HCT116 (cell line): ENCODE data around the gene PRR12.

ENCODE experiments used
- EZH2 ChIP-seq: fragments of 200-600 bp; sonication (generic); IDR thresholded peaks from 2 replicates; pipeline ENCODE4 v1.6.1; 2017; ENCODE audit warnings: antibody characterized with exemption, mixed run types
- POLR2A ChIP-seq: IDR thresholded peaks from 2 replicates; pipeline ENCODE4 v1.7.0; 2011; ENCODE audit warnings: borderline replicate concordance; ENCODE audit not compliant: insufficient read depth, insufficient read length; ENCODE audit errors: extremely low read depth
- POLR2AphosphoS5 ChIP-seq: IDR thresholded peaks from 2 replicates; pipeline ENCODE4 v1.6.1; 2011; ENCODE audit warnings: mild to moderate bottlenecking, low read depth, low read length, moderate library complexity
- SIN3A ChIP-seq: IDR thresholded peaks from 2 replicates; pipeline ENCODE4 v1.6.1; 2012; ENCODE audit warnings: low read depth
- SP1 ChIP-seq: IDR thresholded peaks from 2 replicates; pipeline ENCODE4 v1.6.1; 2012; ENCODE audit warnings: low read depth
- SRF ChIP-seq: IDR thresholded peaks from 2 replicates; pipeline ENCODE4 v1.6.1; 2012; ENCODE audit warnings: low read depth
- TCF7L2 ChIP-seq: IDR thresholded peaks from 2 replicates; pipeline ENCODE4 v1.7.0; 2011; ENCODE audit warnings: borderline replicate concordance, inconsistent platforms; ENCODE audit not compliant: insufficient read depth, insufficient read length; ENCODE audit errors: extremely low read depth
- ZBTB33 ChIP-seq: IDR thresholded peaks from 2 replicates; pipeline ENCODE4 v1.6.1; 2011; ENCODE audit warnings: mild to moderate bottlenecking, low read length, moderate library complexity; ENCODE audit not compliant: insufficient replicate concordance; ENCODE audit errors: extremely low read depth
- ZNF274 ChIP-seq: fragments of 200-500 bp; sonication (Bioruptor generic); IDR thresholded peaks from 2 replicates; pipeline ENCODE4 v1.6.1; 2014; ENCODE audit warnings: mild to moderate bottlenecking, low read depth, low read length, inconsistent platforms
- TF ChIP-seq, protein P1 (sequence below), 3 experiments: fragments of 200-600 bp in 1 of 3; sonication (generic) in 1 of 3; IDR thresholded peaks in 2 of 3; conservative IDR thresholded peaks in 1 of 3; 2 replicates each; pipeline ENCODE4 v1.5.1; 2012 to 2017; ENCODE audit warnings: low read depth in 2 of 3, low read length in 2 of 3, antibody characterized with exemption in 1 of 3, borderline replicate concordance in 1 of 3, control low read depth in 1 of 3, mild to moderate bottlenecking in 1 of 3, mixed read lengths in 1 of 3, mixed run types in 1 of 3, moderate library complexity in 1 of 3; ENCODE audit not compliant: insufficient read depth in 1 of 3
- TF ChIP-seq, protein P2 (sequence below): IDR thresholded peaks from 2 replicates; pipeline ENCODE4 v1.6.1; 2012; ENCODE audit warnings: low read depth

DNA sequence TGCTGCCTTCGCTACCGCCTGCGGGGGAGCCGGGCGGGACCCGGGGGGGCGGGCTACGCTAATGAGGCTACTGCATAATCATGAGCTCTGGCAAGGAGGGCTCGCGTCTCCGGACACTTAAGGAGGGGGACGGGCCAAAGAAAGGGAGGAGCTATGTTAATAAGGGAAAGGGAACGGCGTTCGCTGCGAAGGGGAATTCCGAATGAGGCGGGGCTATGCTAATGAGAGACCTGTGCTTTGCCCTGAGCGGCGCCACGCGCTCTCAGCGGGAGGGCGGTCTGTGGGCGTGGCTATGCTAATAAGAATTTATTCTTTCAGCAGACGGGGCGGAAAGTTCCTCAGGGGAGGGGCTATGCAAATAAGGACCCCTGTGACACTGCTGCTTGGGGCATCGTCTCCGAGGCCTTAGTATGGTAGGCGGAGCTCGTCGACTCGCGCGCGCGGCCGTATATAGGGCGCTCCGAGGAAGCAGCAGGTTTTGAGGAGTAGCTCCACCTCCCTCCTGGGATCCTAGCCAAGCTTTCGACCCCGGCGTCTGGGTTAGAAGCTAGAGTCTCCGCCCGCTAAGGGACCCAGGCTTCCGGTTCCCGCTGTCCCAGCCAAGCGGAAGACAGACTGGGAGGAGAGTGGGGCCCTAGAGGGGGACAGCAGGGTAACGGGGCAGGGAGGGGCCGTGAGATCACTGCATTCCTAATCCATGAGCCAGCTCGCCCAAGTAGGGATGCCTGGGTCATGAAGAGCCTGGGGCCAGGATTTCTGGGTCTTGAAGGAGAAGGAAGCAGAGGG, 49.3 kb downstream of the PRR12 start, which contains the start of gene RRAS:
- TF ChIP-seq, protein P1, sequence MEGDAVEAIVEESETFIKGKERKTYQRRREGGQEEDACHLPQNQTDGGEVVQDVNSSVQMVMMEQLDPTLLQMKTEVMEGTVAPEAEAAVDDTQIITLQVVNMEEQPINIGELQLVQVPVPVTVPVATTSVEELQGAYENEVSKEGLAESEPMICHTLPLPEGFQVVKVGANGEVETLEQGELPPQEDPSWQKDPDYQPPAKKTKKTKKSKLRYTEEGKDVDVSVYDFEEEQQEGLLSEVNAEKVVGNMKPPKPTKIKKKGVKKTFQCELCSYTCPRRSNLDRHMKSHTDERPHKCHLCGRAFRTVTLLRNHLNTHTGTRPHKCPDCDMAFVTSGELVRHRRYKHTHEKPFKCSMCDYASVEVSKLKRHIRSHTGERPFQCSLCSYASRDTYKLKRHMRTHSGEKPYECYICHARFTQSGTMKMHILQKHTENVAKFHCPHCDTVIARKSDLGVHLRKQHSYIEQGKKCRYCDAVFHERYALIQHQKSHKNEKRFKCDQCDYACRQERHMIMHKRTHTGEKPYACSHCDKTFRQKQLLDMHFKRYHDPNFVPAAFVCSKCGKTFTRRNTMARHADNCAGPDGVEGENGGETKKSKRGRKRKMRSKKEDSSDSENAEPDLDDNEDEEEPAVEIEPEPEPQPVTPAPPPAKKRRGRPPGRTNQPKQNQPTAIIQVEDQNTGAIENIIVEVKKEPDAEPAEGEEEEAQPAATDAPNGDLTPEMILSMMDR (IDR thresholded peaks at IDR 0.05 in 2 of 3, conservative IDR thresholded peaks at IDR 0.05 in 1 of 3; ENCODE audit: borderline replicate concordance in 1 of 3, insufficient read depth in 1 of 3, low read depth in 2 of 3, low read length in 2 of 3): no peak
- TF ChIP-seq EZH2 (no peak), POLR2A (peak; percentile 71), POLR2AphosphoS5 (peak; percentile 86), TCF7L2 (peak; percentile 22), SP1 (peak; percentile 94), ZNF274 (no peak), SRF (peak; percentile 87), SIN3A (peak; percentile 72), ZBTB33 (peak; percentile 74)
- TF ChIP-seq, protein P2, sequence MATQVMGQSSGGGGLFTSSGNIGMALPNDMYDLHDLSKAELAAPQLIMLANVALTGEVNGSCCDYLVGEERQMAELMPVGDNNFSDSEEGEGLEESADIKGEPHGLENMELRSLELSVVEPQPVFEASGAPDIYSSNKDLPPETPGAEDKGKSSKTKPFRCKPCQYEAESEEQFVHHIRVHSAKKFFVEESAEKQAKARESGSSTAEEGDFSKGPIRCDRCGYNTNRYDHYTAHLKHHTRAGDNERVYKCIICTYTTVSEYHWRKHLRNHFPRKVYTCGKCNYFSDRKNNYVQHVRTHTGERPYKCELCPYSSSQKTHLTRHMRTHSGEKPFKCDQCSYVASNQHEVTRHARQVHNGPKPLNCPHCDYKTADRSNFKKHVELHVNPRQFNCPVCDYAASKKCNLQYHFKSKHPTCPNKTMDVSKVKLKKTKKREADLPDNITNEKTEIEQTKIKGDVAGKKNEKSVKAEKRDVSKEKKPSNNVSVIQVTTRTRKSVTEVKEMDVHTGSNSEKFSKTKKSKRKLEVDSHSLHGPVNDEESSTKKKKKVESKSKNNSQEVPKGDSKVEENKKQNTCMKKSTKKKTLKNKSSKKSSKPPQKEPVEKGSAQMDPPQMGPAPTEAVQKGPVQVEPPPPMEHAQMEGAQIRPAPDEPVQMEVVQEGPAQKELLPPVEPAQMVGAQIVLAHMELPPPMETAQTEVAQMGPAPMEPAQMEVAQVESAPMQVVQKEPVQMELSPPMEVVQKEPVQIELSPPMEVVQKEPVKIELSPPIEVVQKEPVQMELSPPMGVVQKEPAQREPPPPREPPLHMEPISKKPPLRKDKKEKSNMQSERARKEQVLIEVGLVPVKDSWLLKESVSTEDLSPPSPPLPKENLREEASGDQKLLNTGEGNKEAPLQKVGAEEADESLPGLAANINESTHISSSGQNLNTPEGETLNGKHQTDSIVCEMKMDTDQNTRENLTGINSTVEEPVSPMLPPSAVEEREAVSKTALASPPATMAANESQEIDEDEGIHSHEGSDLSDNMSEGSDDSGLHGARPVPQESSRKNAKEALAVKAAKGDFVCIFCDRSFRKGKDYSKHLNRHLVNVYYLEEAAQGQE: no peak
